ENCODE results near the gene ZNF512B.

Gene ZNF512B

GRCh38 chr20:63937596-63937995 lies 32.1 kb downstream of the ZNF512B start (continued):
- TF ChIP-seq PATZ1 (tag by site-specific recombination; IDR thresholded peaks at IDR 0.05), result no peak

- Histone ChIP-seq H3K9me3 (ENCODE audit: control insufficient read depth, insufficient read depth, low read depth, low read length) (no peaks in the 10 kb centered on the region), H3K27ac (ENCODE audit: extremely low read depth, low read depth, low read length) (no peak overlapping the region), H3K4me1 (ENCODE audit: control insufficient read depth, insufficient read depth, low read length) (no peaks in the 10 kb centered on the region; the same call in 1 of the 2 replicates), H3K36me3 (ENCODE audit: control insufficient read depth in 2 of 2, insufficient read depth in 1 of 2, low read length in 2 of 2) (peaks cover 6 to 78% of the 10 kb centered on the region in 2 experiments; a peak in 2 of 3 replicates), H3K4me3 (ENCODE audit: low read depth, low read length) (no peak overlapping the region)
- TF ChIP-seq ZNF248 (tag by site-specific recombination; IDR thresholded peaks at IDR 0.05), result no peak
- POLR2A ChIA-PET, result no interaction called here
- CTCF ChIA-PET, result interaction anchor here (1.0 kb wide), 1 partner anchor 9 kb away, joined by 4 read pairs; no protein-coding TSS in a partner anchor
These were observed 34.3 kb downstream of the ZNF512B start for GRCh38 chr20:63935447-63935846.

- peaks cover 6 to 80% of the 10 kb centered on the region in 2 experiments; a peak in 2 of 3 replicates for H3K36me3 ChIP-seq (ENCODE audit: control insufficient read depth in 2 of 2, insufficient read depth in 1 of 2, low read length in 2 of 2)
- no peak overlapping the region for H3K4me3 ChIP-seq (ENCODE audit: low read depth, low read length)
- no peaks in the 10 kb centered on the region for H3K9me3 ChIP-seq (ENCODE audit: control insufficient read depth, insufficient read depth, low read depth, low read length)
- no peaks in the 10 kb centered on the region; the same call in 1 of the 2 replicates for H3K4me1 ChIP-seq (ENCODE audit: control insufficient read depth, insufficient read depth, low read length)
- ChIA-PET POLR2A (interaction anchor here (0.9 kb wide), 1 partner anchor 11 kb away, joined by 3 read pairs; no protein-coding TSS in a partner anchor), CTCF (interaction anchor here (1.0 kb wide), 1 partner anchor 8 kb away, joined by 4 read pairs; no protein-coding TSS in a partner anchor)
- TF ChIP-seq ZNF121 (tag by site-specific recombination; IDR thresholded peaks at IDR 0.05) (0 out of 2 replicates have a peak, but pooled peaks have one; percentile 30), ZNF223 (tag by site-specific recombination; IDR thresholded peaks at IDR 0.05) (0 out of 2 replicates have a peak, but pooled peaks have one; percentile 26), ZFP69B (tag by site-specific recombination; IDR thresholded peaks at IDR 0.05) (no peak), ZNF626 (tag by site-specific recombination; IDR thresholded peaks at IDR 0.05) (no peak)
- no peak overlapping the region for H3K27ac ChIP-seq (ENCODE audit: extremely low read depth, low read depth, low read length)
These were observed 35.3 kb downstream of the ZNF512B start for GRCh38 chr20:63934271-63935068.

GRCh38 chr20:63933646-63934045 lies 36.1 kb downstream of the ZNF512B start:
- H3K4me3 ChIP-seq (ENCODE audit: low read depth, low read length), result no peak overlapping the region
- H3K9me3 ChIP-seq (ENCODE audit: control insufficient read depth, insufficient read depth, low read depth, low read length), result no peaks in the 10 kb centered on the region
- no peak overlapping the region for H3K27ac ChIP-seq (ENCODE audit: extremely low read depth, low read depth, low read length)
- TF ChIP-seq ZNF561 (tag by site-specific recombination; IDR thresholded peaks at IDR 0.05; ENCODE audit: borderline replicate concordance) (no peak), ZNF548 (tag by site-specific recombination; IDR thresholded peaks at IDR 0.05) (no peak), ZNF449 (tag by site-specific recombination; IDR thresholded peaks at IDR 0.05) (peak; percentile 44; the same call in 1 of the 2 replicates)
- POLR2A ChIA-PET, result no interaction called here
- no peaks in the 10 kb centered on the region; the same call in 1 of the 2 replicates for H3K4me1 ChIP-seq (ENCODE audit: control insufficient read depth, insufficient read depth, low read length)
- peaks cover 6 to 80% of the 10 kb centered on the region in 2 experiments; a peak in 2 of 3 replicates for H3K36me3 ChIP-seq (ENCODE audit: control insufficient read depth in 2 of 2, insufficient read depth in 1 of 2, low read length in 2 of 2)
- CTCF ChIA-PET, result interaction anchor here (0.6 to 0.8 kb wide), 4 partner anchors 21 to 98 kb away, joined by 3 to 4 read pairs (median 3); no protein-coding TSS in a partner anchor

GRCh38 chr20:63932606-63933160 lies 37.0 kb downstream of the ZNF512B start:
- CTCF ChIA-PET, result interaction anchor here (0.6 to 0.7 kb wide), 2 partner anchors 20 to 184 kb away, joined by 3 to 4 read pairs; no protein-coding TSS in a partner anchor
- POLR2A ChIA-PET, result no interaction called here
- H3K4me3 ChIP-seq (ENCODE audit: low read depth, low read length), result no peak overlapping the region
- H3K27ac ChIP-seq (ENCODE audit: extremely low read depth, low read depth, low read length), result no peak overlapping the region
- H3K9me3 ChIP-seq (ENCODE audit: control insufficient read depth, insufficient read depth, low read depth, low read length), result no peaks in the 10 kb centered on the region
- H3K36me3 ChIP-seq (ENCODE audit: control insufficient read depth in 2 of 2, insufficient read depth in 1 of 2, low read length in 2 of 2), result peaks cover 6 to 86% of the 10 kb centered on the region in 2 experiments
- no peaks in the 10 kb centered on the region; the same call in 1 of the 2 replicates for H3K4me1 ChIP-seq (ENCODE audit: control insufficient read depth, insufficient read depth, low read length)
- TF ChIP-seq ELK4 (IDR thresholded peaks at IDR 0.05; ENCODE audit: borderline replicate concordance, low read depth, low read length) (no peak), YY1 (tag by site-specific recombination; IDR thresholded peaks at IDR 0.05) (no peak), ZNF324 (tag by site-specific recombination; IDR thresholded peaks at IDR 0.05) (no peak), ZNF423 (tag by site-specific recombination; IDR thresholded peaks at IDR 0.05) (no peak), ZNF76 (tag by site-specific recombination; IDR thresholded peaks at IDR 0.05; ENCODE audit: borderline replicate concordance, low read depth) (no peak), INSM2 (tag by site-specific recombination; IDR thresholded peaks at IDR 0.05) (no peak), ZNF510 (tag by site-specific recombination; IDR thresholded peaks at IDR 0.05; ENCODE audit: insufficient replicate concordance) (no peak), ZBTB17 (tag by site-specific recombination; IDR thresholded peaks at IDR 0.05) (no peak)

Measured in HEK293 (cell line).